Osteoblast (primary cell): ENCODE data around the gene TACO1. TPM values are rescaled to one million over a fixed set of nuclear protein-coding genes. Genes with fewer than 3 reads are reported as not detected.
A peak's percentile ranks its signal among the peaks of the same experiment; 100 is the strongest.

Source experiments
- DNase-seq: peaks from one replicate; pipeline ENCODE4 v3.0.0; 2011; ENCODE audit warnings: low spot score, mixed read lengths; ENCODE audit not compliant: insufficient read length; ENCODE audit errors: missing footprints
- H2AFZ ChIP-seq: 2 replicates; pipeline ENCODE4 v1.6.0; 2011; ENCODE audit warnings: mild to moderate bottlenecking, low read length
- H3K27ac ChIP-seq: 2 replicates; pipeline ENCODE4 v1.5.1; 2011; ENCODE audit warnings: mild to moderate bottlenecking, low read depth, low read length, moderate library complexity
- H3K27me3 ChIP-seq: 2 replicates; pipeline ENCODE4 v1.6.0; 2012; ENCODE audit warnings: mild to moderate bottlenecking, control low read depth, inconsistent platforms, low read length, moderate library complexity; ENCODE audit not compliant: insufficient read depth
- H3K36me3 ChIP-seq: 2 replicates; pipeline ENCODE4 v1.5.1; 2011; ENCODE audit warnings: mild to moderate bottlenecking, low read length, control low read depth, moderate library complexity; ENCODE audit not compliant: insufficient read depth
- H3K4me1 ChIP-seq: 2 replicates; pipeline ENCODE4 v1.5.1; 2011; ENCODE audit warnings: mild to moderate bottlenecking, low read length, control low read depth, moderate library complexity; ENCODE audit not compliant: insufficient read depth
- H3K4me2 ChIP-seq: 2 replicates; pipeline ENCODE4 v1.6.0; 2011; ENCODE audit warnings: mild to moderate bottlenecking, low read length; ENCODE audit not compliant: insufficient read depth
- H3K4me3 ChIP-seq: fragments of 200-600 bp; sonication (generic); 3 replicates; pipeline ENCODE4 v1.5.1; 2012; ENCODE audit warnings: mild to moderate bottlenecking, low read length, inconsistent platforms; ENCODE audit not compliant: insufficient read depth
- H3K79me2 ChIP-seq: 2 replicates; pipeline ENCODE4 v1.6.0; 2012; ENCODE audit warnings: mild to moderate bottlenecking, low read length, control low read depth, inconsistent platforms; ENCODE audit not compliant: insufficient read depth
- H3K9me3 ChIP-seq: 2 replicates; pipeline ENCODE4 v1.5.1; 2011; ENCODE audit warnings: low read depth, low read length, control low read depth
- H4K20me1 ChIP-seq: 2 replicates; pipeline ENCODE4 v1.6.0; 2012; ENCODE audit warnings: mild to moderate bottlenecking, low read length, control low read depth; ENCODE audit not compliant: insufficient read depth
- CTCF ChIP-seq: IDR thresholded peaks from 2 replicates; pipeline ENCODE4 v1.5.1; 2011; ENCODE audit warnings: mild to moderate bottlenecking, low read depth, low read length, moderate library complexity; ENCODE audit errors: extremely low read depth
- total RNA-seq: library from RNA; depleted of rRNA; stranded (reverse); fragments of >200 nt; gene quantifications from 2 replicates; pipeline ENCODE4 v1.2.3, GENCODE V29; 2012

TACO1 gene
- total RNA-seq, 1 donor = 21.0 TPM

DNA sequence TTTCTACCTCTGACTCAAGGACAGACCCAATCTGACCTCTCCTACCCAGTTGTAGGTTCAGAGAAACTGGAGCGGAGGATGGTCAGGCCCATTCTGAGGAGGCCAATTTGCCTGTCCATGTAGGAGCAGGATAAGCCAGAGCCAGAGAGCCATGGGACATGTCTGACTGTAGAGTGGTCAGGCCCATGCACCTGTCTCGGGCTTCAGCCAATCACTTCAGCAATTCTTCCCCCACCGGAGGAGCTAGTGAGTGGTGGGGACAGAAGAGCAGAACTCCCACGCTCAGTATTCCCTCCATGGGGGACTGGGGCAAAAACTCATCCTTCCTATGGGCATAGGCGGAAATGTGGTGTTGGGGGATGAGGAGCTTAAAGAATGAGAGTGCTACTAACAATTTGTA lies 36.1 kb upstream of the TACO1 start:
- Histone ChIP-seq H3K27me3 (no peaks in the 10 kb centered on the region), H4K20me1 (peaks cover 53% of the 10 kb centered on the region), H3K4me2 (no peak overlapping the region), H2AFZ (no peak overlapping the region), H3K9me3 (no peaks in the 10 kb centered on the region), H3K79me2 (peaks cover 94% of the 10 kb centered on the region), H3K4me3 (no peak overlapping the region), H3K27ac (no peak overlapping the region), H3K4me1 (no peaks in the 10 kb centered on the region), H3K36me3 (no peaks in the 10 kb centered on the region)
- TF ChIP-seq CTCF = no peak
- no peak for DNase-seq

DNA sequence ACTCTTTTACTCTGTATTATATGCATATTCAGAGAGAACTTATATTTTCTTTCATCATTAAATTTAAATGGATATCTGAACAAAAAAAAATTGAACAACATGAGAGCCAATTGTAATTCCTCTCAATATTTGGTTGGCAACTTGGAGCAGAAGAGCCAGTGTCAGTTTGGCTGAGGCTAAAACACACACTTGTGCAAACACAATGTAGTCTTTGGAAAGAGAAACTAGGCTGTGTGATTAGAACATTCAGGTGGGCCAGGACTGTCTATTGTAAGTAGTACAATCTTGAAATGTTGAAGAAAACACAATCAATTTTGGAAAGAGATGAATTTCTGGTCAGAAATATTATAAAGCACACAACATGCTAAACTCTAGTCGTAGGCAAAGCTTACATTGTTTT lies 33.5 kb upstream of the TACO1 start:
- H2AFZ ChIP-seq = no peak overlapping the region
- H3K27ac ChIP-seq = no peak overlapping the region
- H3K79me2 ChIP-seq = peaks cover 88% of the 10 kb centered on the region
- no peak for DNase-seq
- H3K27me3 ChIP-seq = no peaks in the 10 kb centered on the region
- no peaks in the 10 kb centered on the region for H3K36me3 ChIP-seq
- no peak overlapping the region for H3K4me3 ChIP-seq
- H3K9me3 ChIP-seq = no peaks in the 10 kb centered on the region
- peaks cover 8% of the 10 kb centered on the region for H3K4me1 ChIP-seq
- TF ChIP-seq CTCF = no peak
- H3K4me2 ChIP-seq = no peak overlapping the region
- H4K20me1 ChIP-seq = peaks cover 74% of the 10 kb centered on the region

GRCh38 chr17:63568563-63568962 lies 32.1 kb upstream of the TACO1 start:
- Histone ChIP-seq H3K27ac (no peak overlapping the region), H3K9me3 (no peaks in the 10 kb centered on the region), H4K20me1 (peaks cover 78% of the 10 kb centered on the region), H3K4me2 (no peak overlapping the region), H3K4me1 (peaks cover 9% of the 10 kb centered on the region), H3K27me3 (no peaks in the 10 kb centered on the region), H2AFZ (no peak overlapping the region), H3K36me3 (no peaks in the 10 kb centered on the region), H3K4me3 (no peak overlapping the region), H3K79me2 (peaks cover 91% of the 10 kb centered on the region)
- no peak for TF ChIP-seq CTCF
- DNase-seq = no peak

GRCh38 chr17:63571632-63572310 lies 28.9 kb upstream of the TACO1 start:
- Histone ChIP-seq H3K4me2 (no peak overlapping the region), H4K20me1 (peaks cover 70% of the 10 kb centered on the region), H2AFZ (no peak overlapping the region), H3K9me3 (no peaks in the 10 kb centered on the region), H3K4me1 (peaks cover 9% of the 10 kb centered on the region), H3K27me3 (no peaks in the 10 kb centered on the region), H3K27ac (peak overlapping the region; percentile 29), H3K79me2 (peaks cover 93% of the 10 kb centered on the region), H3K36me3 (no peaks in the 10 kb centered on the region), H3K4me3 (no peak overlapping the region)
- no peak for DNase-seq
- no peak for TF ChIP-seq CTCF
